Choroid plexus epithelial cell (primary cell): ENCODE results near the gene BRINP3.

Source experiments
- DNase-seq: peaks from one replicate; pipeline ENCODE4 v3.0.0-alpha.2; 2010; ENCODE audit warnings: low read depth
- H3K4me3 ChIP-seq: 2 replicates; pipeline ENCODE4 v1.5.1; 2011; ENCODE audit warnings: low read depth, mild to moderate bottlenecking, control low read depth, low read length, moderate library complexity
- CTCF ChIP-seq: conservative IDR thresholded peaks from 2 replicates; pipeline ENCODE4 v1.5.1; 2011; ENCODE audit warnings: low read depth, mild to moderate bottlenecking, control low read depth, inconsistent platforms, low read length, moderate library complexity

BRINP3 gene

GRCh38 chr1:190154744-190155143 is 322.9 kb downstream of the BRINP3 start:
- no peak for TF ChIP-seq CTCF
- DNase-seq: no peak
- H3K4me3 ChIP-seq: no peak overlapping the region

- H3K4me3 ChIP-seq: no peak overlapping the region
- no peak for TF ChIP-seq CTCF
- DNase-seq: no peak
Measured at GRCh38 chr1:190147616-190148015, 330.0 kb downstream of the BRINP3 start.

DNA sequence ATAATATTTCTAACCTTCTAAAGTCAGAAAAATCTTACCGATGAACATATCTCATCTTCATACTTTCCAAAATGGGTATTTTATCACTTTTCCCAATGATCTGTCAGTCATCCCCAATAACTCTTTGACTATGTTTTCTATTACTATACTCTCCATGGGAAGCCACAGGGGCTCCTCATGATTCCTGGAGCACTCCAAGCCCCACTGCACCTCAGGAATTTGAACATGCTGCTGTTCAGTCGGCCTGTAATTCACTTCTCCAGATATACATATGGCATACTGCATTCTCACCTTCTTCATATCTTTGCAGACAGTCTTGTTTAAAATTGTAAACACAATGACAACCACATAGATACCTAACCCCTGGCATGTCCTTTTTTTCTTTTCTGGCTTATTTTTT is 333.0 kb downstream of the BRINP3 start:
- no peak overlapping the region for H3K4me3 ChIP-seq
- TF ChIP-seq CTCF: no peak
- DNase-seq: no peak

DNA sequence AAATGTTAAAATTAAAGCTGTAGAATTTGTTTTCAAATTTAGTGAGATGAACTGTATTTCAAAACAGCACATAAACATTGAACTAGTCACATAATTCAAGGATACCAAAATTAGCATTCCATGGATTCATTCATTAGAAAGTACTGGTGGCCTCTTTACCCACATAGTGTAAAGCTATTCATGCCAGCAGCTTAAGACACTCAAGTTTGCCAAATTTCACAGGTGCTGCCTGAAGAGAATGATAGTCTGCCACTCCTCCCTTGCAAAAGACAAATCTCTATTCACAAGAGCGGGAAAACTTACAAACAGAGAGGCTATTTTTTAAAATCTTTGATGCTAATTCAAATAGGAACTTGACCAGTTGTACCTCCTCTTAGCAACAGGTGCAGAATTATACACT is 337.0 kb downstream of the BRINP3 start:
- TF ChIP-seq CTCF: no peak
- H3K4me3 ChIP-seq: no peak overlapping the region

DNA sequence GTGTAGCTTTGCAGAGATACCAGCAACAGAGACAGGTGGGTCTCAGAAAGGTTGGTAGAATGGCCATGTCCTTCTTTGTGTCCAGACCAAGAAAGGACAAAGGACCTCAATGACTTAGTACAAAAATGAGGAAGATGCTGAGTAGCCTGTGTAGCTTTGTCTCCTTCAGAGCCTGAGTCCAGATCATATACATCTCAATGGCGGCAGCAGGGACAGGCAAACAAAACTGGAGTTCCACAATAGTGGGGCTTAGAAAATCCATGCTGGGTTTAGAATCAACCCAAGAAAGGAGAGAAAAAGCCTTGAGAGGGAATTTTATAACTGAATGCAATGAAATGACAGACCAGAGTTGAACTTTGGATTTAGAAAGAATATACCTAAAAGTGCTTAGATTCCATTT is 339.0 kb downstream of the BRINP3 start:
- no peak overlapping the region for H3K4me3 ChIP-seq
- TF ChIP-seq CTCF: no peak
- DNase-seq: no peak

More for the DNA sequence above, 337.0 kb downstream of the BRINP3 start:
- no peak for DNase-seq

DNA sequence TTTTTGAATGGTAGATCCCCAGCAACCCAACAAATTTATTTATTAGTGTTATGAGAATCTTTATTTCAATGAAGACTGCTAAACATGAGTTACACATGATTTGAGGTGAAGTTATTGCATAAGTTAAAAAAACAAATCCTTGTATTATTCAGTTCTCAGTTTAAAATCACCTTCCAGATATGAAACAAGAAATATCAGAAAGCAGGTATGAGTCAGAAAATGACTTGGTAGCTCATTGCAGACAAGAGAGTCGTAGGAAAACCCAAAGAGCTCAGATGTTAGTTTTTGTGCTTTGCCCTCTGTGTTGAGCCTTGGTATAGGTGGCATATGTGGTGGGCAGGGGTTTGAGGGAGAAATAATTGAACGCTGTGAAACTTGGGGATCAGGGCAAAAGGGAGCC is 339.4 kb downstream of the BRINP3 start:
- no peak overlapping the region for H3K4me3 ChIP-seq
- no peak for TF ChIP-seq CTCF
- no peak for DNase-seq

- no peak for TF ChIP-seq CTCF
- no peak for DNase-seq
- H3K4me3 ChIP-seq: no peak overlapping the region
Measured at GRCh38 chr1:190129366-190129765, 348.3 kb downstream of the BRINP3 start.
